ENCODE measurements around the gene RNF121.

GRCh38 chr11:72008728-72009127 is 79.9 kb downstream of the RNF121 start:
- no peak for TF ChIP-seq POLR2AphosphoS5 (IDR thresholded peaks at IDR 0.05)
- TF ChIP-seq CTCF (IDR thresholded peaks at IDR 0.05) = no peak

Measured in upper lobe of left lung (tissue), 4 donors.